Activated T-cell treated with anti-CD3 and anti-CD28 coated beads, Interleukin-2, amount 50 U/mL, for 1 hour (primary cell): Measurements from ENCODE around the gene RAI1.

Experiments
- DNase-seq: peaks from one replicate; pipeline ENCODE4 v3.0.0-alpha.2; 2020

RAI1 gene

GRCh38 chr17:17719199-17719940 is 38.1 kb downstream of the RAI1 start:
- DNase-seq: no peak

GRCh38 chr17:17719966-17720543 is 38.8 kb downstream of the RAI1 start:
- no peak for DNase-seq

- no peak for DNase-seq
These were observed 39.9 kb downstream of the RAI1 start for GRCh38 chr17:17721140-17721668.

- peak; percentile 36 for DNase-seq
These were observed 41.0 kb downstream of the RAI1 start for GRCh38 chr17:17722081-17722905.

- no peak for DNase-seq
These were observed 41.7 kb downstream of the RAI1 start for GRCh38 chr17:17722906-17723353.

GRCh38 chr17:17723354-17724261 is 42.4 kb downstream of the RAI1 start:
- DNase-seq: peak; percentile 41

GRCh38 chr17:17724307-17725010 is 43.2 kb downstream of the RAI1 start:
- no peak for DNase-seq

- DNase-seq: no peak
These were observed 43.9 kb downstream of the RAI1 start for GRCh38 chr17:17725011-17725751.

GRCh38 chr17:17725752-17726457 is 44.6 kb downstream of the RAI1 start:
- no peak for DNase-seq

- DNase-seq: no peak
These were observed 45.3 kb downstream of the RAI1 start for GRCh38 chr17:17726458-17727060.

GRCh38 chr17:17727111-17727659 is 45.9 kb downstream of the RAI1 start:
- DNase-seq: no peak

- DNase-seq: no peak
These were observed 46.9 kb downstream of the RAI1 start for GRCh38 chr17:17728146-17728545.

GRCh38 chr17:17728550-17729251 is 47.4 kb downstream of the RAI1 start:
- DNase-seq: no peak

- peak; percentile 71 for DNase-seq
These were observed 48.5 kb downstream of the RAI1 start for GRCh38 chr17:17729620-17730249.

GRCh38 chr17:17730250-17730935 is 49.1 kb downstream of the RAI1 start:
- no peak for DNase-seq

GRCh38 chr17:17732444-17732843 is 51.2 kb downstream of the RAI1 start:
- DNase-seq: no peak

- DNase-seq: no peak
These were observed 51.8 kb downstream of the RAI1 start for GRCh38 chr17:17732892-17733670.
